Mammary epithelial cell (primary cell): Measurements from ENCODE around the gene TESK2.

Source experiments
- EZH2 ChIP-seq: IDR thresholded peaks from 2 replicates; pipeline ENCODE4 v1.6.1; 2012; ENCODE audit warnings: low read length, inconsistent platforms, borderline replicate concordance
- TF ChIP-seq, protein P1 (sequence below), 2 donors: IDR thresholded peaks in 1 of 2; conservative IDR thresholded peaks in 1 of 2; 2 replicates each; pipeline ENCODE4 v1.5.1; 2011 to 2012; ENCODE audit warnings: inconsistent platforms in 2 of 2, low read length in 2 of 2, mild to moderate bottlenecking in 2 of 2, control low read depth in 1 of 2, low read depth in 1 of 2; ENCODE audit not compliant: insufficient read depth in 1 of 2; ENCODE audit errors: extremely low read depth in 1 of 2

DNA sequence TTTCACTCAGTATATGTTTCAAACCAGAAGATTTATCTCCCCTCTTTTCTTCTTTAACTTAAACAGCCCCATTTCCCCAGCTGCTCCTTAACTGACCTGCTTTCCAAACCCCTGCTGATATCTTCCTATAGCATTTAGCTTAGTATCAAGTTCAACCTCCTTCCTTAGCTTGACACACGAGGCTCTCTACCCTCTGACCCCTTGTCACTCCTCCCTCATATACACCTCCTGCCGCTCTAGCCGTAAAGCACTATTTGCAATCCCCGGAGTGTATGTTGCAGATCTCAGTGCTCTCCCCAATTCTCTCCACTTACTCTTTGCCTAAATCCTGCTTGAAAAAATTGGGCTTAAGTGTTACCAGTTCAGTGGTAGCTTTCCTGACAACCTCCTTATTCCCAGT, 45.9 kb upstream of the TESK2 start:
- TF ChIP-seq, protein P1, sequence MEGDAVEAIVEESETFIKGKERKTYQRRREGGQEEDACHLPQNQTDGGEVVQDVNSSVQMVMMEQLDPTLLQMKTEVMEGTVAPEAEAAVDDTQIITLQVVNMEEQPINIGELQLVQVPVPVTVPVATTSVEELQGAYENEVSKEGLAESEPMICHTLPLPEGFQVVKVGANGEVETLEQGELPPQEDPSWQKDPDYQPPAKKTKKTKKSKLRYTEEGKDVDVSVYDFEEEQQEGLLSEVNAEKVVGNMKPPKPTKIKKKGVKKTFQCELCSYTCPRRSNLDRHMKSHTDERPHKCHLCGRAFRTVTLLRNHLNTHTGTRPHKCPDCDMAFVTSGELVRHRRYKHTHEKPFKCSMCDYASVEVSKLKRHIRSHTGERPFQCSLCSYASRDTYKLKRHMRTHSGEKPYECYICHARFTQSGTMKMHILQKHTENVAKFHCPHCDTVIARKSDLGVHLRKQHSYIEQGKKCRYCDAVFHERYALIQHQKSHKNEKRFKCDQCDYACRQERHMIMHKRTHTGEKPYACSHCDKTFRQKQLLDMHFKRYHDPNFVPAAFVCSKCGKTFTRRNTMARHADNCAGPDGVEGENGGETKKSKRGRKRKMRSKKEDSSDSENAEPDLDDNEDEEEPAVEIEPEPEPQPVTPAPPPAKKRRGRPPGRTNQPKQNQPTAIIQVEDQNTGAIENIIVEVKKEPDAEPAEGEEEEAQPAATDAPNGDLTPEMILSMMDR (conservative IDR thresholded peaks at IDR 0.05 in 1 of 2, IDR thresholded peaks at IDR 0.05 in 1 of 2; ENCODE audit: extremely low read depth in 1 of 2, insufficient read depth in 1 of 2, low read depth in 1 of 2, low read length in 2 of 2), result no peak
- TF ChIP-seq EZH2, result no peak
